Activated gamma-delta T cell treated with anti-CD3 and anti-CD28 coated beads, Interleukin-2, amount 50 U/mL, for 16 hours (primary cell): Measurements from ENCODE around the gene GNG2.

Experiments
- DNase-seq: peaks from one replicate; pipeline ENCODE4 v3.0.0-alpha.2; 2020; ENCODE audit warnings: low read depth

GNG2 gene

GRCh38 chr14:51856792-51857296 lies 3.6 kb upstream of the GNG2 start:
- DNase-seq, result no peak

- DNase-seq, result no peak
Observed at GRCh38 chr14:51859131-51859530, 1.3 kb upstream of the GNG2 start.

DNA sequence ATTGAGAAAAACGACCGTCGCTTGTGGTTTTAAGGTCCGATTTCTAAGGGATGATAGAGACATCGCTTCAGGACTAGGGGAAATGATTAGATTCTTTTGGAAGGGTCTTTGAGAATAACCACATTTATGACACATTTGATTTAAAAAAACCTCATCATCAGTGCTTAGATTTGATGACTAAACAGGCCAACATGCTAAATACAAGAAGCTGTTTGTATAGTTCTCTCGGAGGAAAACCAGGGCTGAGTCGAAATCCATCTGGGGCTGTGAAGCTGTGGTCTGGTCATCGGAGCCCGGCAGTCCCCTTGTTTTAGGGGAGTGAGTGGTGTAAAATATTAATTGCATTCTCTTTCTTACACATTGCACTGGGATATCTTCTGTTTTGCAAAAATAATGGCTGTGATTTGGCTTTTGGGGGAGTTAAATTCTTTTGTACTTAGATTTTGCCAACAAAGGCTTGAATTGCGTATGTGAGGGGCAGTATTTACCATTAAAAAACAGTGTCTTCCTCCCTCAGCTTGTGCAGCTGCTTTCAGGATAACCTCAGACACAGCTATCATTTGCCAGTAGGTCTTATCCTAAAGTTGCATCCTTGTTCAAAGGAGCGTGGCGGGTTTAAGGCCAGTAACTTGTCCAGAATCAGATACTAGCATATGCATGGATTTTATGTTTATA lies 550 bp downstream of the GNG2 start:
- DNase-seq, result no peak

DNA sequence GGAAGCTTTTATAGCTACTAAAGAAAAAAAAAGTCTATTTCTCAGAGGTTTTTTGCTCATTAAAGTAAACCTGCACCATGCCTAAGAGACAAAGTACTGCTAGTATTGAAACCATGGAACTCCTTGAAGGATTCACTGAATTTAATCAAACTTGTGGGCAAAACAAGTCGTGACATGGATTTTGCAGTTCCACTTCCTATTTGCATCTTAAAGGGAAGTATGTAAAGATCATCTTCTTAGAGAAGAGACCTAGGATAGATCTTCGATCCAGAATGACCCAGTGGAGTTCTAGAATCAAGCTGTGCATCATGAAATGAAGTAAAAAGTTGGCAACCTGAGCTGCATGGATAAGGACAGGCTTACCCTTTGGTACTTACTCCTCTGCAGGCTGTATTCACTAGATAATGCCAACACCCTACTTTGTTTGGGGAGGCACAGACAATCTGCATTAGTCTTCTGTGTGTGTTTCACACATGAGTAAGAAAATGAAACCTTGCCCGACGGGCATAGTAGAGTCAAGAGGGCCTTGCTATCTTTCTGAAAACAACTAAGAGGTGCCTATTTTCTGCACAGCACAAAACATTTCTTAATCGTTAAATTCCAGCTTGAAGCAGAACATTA lies 1.9 kb downstream of the GNG2 start:
- DNase-seq, result no peak

DNA sequence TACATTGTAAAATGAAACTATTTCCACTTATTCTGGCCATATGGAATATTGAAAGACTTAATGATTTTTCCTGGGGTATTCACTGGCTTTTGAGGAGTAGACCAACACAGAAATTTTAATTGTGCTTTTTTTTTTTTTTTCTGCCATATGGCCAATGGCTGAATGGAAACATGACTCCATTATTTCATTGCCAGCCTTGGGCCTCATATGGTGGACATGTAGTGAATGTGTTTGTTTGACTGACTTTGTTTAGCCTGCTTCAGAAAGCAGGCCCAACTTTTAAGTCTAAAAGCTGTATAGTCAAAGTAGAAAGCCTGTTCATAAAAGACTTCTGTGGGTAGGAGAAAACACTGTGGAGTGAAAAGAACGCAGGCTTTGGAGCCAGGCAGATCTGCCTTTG lies 2.4 kb downstream of the GNG2 start:
- no peak for DNase-seq

- DNase-seq, result no peak
Observed at GRCh38 chr14:51865953-51866747, 5.7 kb downstream of the GNG2 start.

GRCh38 chr14:51867741-51868140 lies 7.3 kb downstream of the GNG2 start:
- no peak for DNase-seq

- DNase-seq, result no peak
Observed at GRCh38 chr14:51868405-51868804, 8.0 kb downstream of the GNG2 start.

- DNase-seq, result no peak
Observed at GRCh38 chr14:51869411-51870100, 9.1 kb downstream of the GNG2 start.

DNA sequence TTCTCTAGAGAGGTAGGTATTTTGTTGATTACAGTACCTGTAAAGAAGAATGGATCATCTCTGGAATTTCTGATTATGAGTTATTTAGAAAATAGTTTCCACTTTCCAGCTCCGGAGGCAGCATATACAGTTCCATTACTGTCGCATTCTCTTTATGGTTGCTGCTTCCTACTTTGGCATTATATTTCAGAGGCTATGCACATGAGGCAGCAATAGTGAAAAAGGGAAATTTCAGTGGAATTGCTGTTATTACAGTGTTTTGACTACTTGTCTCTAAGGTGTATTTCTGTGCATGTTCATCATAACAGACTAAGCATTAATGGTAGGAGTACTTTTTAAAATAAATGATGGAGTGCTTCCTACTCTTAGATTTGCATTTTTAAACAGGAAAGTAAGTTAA lies 10.2 kb downstream of the GNG2 start:
- DNase-seq, result no peak

DNA sequence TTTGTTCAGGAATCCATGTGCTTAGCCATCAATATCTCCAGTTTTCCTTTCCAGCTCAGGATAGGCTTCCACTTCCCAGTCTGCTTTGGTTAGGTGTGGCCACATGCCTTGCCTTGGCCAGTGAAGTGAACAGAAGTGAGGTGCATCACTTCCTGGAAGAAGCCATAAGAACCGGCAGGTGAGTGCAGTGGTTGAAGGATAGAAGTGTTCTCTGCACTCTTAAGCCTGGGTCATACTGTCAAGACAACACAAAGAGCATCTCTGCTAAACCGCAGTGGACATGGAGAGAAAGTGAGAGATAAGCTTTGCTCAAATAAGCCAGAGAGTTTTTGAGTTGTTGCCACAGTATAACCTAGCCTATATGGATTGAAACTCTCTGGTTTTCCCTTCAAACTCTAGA lies 11.4 kb downstream of the GNG2 start:
- DNase-seq, result no peak

DNA sequence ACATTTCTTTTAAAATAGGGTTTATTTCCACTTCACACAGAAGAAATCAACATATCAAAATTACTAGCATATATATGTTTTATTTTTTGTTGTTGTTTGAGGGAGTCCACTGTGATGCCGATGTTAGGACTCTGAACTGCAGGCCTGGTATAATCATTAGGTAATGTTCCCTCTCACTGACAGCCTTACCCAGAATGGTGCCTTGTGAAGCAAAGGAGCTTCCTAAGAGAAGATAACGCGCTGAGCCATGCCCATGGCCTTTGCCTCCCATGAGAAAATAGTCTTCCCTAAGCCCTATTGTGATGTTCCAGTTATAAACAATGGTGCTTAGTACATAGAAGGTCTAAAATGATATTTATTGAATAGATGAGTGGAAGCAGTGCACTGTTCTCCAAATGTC lies 12.0 kb downstream of the GNG2 start:
- DNase-seq, result no peak

GRCh38 chr14:51873221-51873893 lies 12.9 kb downstream of the GNG2 start:
- no peak for DNase-seq

DNA sequence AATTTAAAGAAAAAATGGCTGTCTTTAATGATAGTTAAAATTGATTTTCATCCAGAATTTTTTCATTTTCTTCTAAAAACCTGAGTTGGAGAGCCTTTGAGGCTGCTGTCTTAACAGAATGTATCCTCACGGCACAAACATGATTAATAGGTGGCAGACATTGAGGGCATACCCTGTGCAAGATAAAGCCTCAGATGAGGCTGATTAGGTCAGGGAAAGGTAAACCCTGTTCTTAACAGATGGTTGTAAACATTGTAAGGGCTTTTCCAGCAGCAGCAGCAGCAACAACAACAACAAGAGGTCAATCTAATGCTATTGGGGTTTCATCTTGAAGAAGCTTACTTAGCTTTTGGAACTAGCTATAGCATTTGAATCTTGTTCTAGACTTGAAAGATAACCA lies 17.4 kb downstream of the GNG2 start:
- DNase-seq, result no peak

- DNase-seq, result no peak
Observed at GRCh38 chr14:51879170-51879569, 18.8 kb downstream of the GNG2 start.

DNA sequence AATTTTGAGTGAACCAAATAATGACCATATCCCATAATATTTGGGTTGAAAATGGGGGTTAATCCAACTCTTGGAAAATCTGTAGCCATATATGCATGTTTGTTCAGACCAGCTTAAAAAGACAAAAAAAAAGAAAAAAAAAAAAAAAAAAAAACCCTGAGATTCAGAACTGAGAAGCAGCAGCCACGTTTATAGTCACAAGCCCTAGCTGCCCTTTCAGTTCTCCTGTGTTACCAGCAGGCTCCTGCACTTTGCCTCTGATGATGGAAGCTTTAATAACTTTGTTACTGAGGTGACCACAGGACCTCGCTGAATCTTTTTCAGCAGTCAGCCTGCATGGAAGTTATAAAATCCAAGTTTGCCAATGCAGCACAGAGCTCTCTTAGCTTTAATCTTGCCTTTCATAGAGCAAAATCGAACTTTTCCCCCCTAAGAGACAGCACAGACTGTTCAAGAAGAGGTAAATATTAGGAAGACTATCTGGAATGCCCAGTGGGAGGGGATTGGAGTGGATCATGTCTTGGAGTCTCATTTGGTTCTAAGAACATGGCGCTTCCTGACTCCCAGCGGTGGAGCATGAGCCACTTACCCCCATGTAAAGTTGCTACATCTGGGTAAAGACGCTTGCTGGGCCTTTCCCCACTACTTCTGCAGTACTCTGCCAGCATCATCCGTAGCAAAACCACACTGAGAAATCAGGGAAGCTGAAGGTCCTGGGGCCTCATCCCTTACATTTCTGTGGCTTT lies 20.6 kb downstream of the GNG2 start:
- no peak for DNase-seq

- DNase-seq, result no peak
Observed at GRCh38 chr14:51881636-51882035, 21.2 kb downstream of the GNG2 start.

- no peak for DNase-seq
Observed at GRCh38 chr14:51883232-51883631, 22.8 kb downstream of the GNG2 start.

DNA sequence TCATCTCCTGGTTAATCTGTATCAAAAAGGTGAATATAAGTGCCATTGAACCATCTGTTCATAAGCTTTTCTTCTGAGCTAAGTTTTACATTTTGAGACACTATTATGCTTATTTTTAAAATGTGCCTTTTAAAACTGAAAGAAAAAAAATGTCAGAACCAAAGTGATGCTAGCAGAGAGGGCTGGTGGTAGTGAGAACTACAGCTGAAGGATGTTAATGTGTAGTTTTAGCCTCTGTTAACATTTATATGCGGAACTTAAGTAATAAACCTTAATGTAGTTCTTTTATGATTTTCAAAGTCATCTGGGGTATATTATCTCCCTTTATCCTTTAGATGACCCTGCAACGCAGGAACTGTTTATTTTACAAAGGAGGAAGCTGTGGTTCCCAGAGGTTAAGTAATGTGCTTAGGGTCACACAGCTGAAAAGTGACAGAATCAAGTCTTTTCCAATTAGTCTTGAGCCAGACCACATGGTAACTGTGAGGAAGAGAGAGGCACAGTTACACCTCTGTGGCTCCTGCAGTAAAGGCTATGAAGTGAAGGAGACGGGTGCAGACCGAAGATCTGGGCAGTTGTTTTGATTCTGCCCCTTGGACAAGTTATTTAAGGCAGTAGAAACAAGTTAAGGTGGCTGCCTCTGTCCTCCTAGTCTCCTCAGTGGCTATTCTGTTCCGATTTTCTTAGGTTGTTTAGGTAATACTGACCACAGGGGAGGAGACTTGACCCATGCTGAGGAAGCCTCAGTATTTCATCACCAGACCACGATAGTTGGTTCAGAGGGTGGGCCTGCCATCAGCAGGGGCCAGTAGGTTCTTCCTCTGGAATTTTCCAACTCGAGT lies 23.9 kb downstream of the GNG2 start:
- no peak for DNase-seq

- DNase-seq, result no peak
Observed at GRCh38 chr14:51889851-51890250, 29.4 kb downstream of the GNG2 start.
